ENCODE results near the gene ZNF500.

The ZNF500 gene

DNA sequence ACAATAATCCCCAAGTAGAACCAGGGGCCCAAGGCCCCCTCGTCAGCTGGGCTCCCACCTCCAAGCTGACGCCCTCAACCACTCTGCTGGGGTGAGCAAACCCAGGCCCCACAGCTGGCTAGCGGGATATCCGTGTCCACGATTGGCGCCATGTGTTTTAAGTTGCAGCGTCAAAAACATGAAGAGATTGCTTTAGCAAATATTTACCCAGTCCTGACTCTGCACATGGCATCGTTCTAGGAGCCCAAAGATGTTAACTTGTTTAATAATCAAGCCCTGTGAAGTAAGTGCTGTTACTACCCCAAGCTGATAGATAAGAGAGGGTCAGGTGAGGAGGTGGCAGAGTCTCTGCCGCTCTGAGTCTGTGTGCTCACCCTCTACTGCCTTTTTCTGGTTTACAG, 21.5 kb upstream of the ZNF500 start:
- Histone ChIP-seq H3K36me3 (replicated peaks; ENCODE audit: insufficient read depth, low read length) (no peaks in the 10 kb centered on the region), H3K9me2 (replicated peaks; ENCODE audit: insufficient read depth, low read length) (no peaks in the 10 kb centered on the region), H3K4me3 (ENCODE audit: low read length) (no peak overlapping the region), H4K20me1 (ENCODE audit: insufficient read depth, low read length) (no peaks in the 10 kb centered on the region), H3K27ac (ENCODE audit: low read length) (no peak overlapping the region), H2AFZ (ENCODE audit: low read length) (no peak overlapping the region), H3K4me2 (ENCODE audit: low read depth, low read length) (no peak overlapping the region), H3K4me1 (ENCODE audit: low read length) (no peaks in the 10 kb centered on the region), H3K9ac (ENCODE audit: low read length) (no peak overlapping the region), H3K9me3 (replicated peaks; ENCODE audit: insufficient read depth, low read length) (no peaks in the 10 kb centered on the region), H3K79me2 (ENCODE audit: low read length) (no peaks in the 10 kb centered on the region), H3K27me3 (replicated peaks; ENCODE audit: insufficient read depth, low read length) (no peaks in the 10 kb centered on the region), H3F3A (ENCODE audit: insufficient read depth, low read length) (no peaks in the 10 kb centered on the region)
- no peak for DNase-seq
- TF ChIP-seq EZH2 (optimal IDR thresholded peaks at IDR 0.05; ENCODE audit: low read depth, low read length) = no peak
- no peak for TF ChIP-seq EZH2phosphoT487 (IDR thresholded peaks at IDR 0.05; ENCODE audit: low read length)
- TF ChIP-seq CTCF (IDR thresholded peaks at IDR 0.05; ENCODE audit: low read length) = no peak

GRCh38 chr16:4787627-4788482, 20.9 kb upstream of the ZNF500 start, which contains the start of gene SEPTIN12:
TSS of gene SEPTIN12 (minus strand) at chr16:4788345. CDS start at chr16:4787645, 700 bp downstream.
- H3K27me3 ChIP-seq (replicated peaks; ENCODE audit: insufficient read depth, low read length) = no peaks in the 10 kb centered on the region
- no peaks in the 10 kb centered on the region for H3K9me2 ChIP-seq (replicated peaks; ENCODE audit: insufficient read depth, low read length)
- no peaks in the 10 kb centered on the region for H3K79me2 ChIP-seq (ENCODE audit: low read length)
- H3K9me3 ChIP-seq (replicated peaks; ENCODE audit: insufficient read depth, low read length) = no peaks in the 10 kb centered on the region
- no peak within 1 kb of the TSS for H3K9ac ChIP-seq (ENCODE audit: low read length)
- H3K27ac ChIP-seq (ENCODE audit: low read length) = no peak within 1 kb of the TSS
- DNase-seq = no peak
- no peaks in the 10 kb centered on the region for H3K36me3 ChIP-seq (replicated peaks; ENCODE audit: insufficient read depth, low read length)
- H4K20me1 ChIP-seq (ENCODE audit: insufficient read depth, low read length) = no peaks in the 10 kb centered on the region
- H3K4me3 ChIP-seq (ENCODE audit: low read length) = no peak within 1 kb of the TSS
- H3K4me1 ChIP-seq (ENCODE audit: low read length) = no peaks in the 10 kb centered on the region
- H2AFZ ChIP-seq (ENCODE audit: low read length) = no peak within 1 kb of the TSS
- TF ChIP-seq EZH2 (optimal IDR thresholded peaks at IDR 0.05; ENCODE audit: low read depth, low read length) = no peak
- TF ChIP-seq EZH2phosphoT487 (IDR thresholded peaks at IDR 0.05; ENCODE audit: low read length) = no peak
- no peak for TF ChIP-seq CTCF (IDR thresholded peaks at IDR 0.05; ENCODE audit: low read length)
- no peak within 1 kb of the TSS for H3K4me2 ChIP-seq (ENCODE audit: low read depth, low read length)
- H3F3A ChIP-seq (ENCODE audit: insufficient read depth, low read length) = no peaks in the 10 kb centered on the region

- Histone ChIP-seq H3K27ac (ENCODE audit: low read length) (no peak overlapping the region), H3K4me2 (ENCODE audit: low read depth, low read length) (no peak overlapping the region), H3K4me3 (ENCODE audit: low read length) (no peak overlapping the region), H3K4me1 (ENCODE audit: low read length) (no peaks in the 10 kb centered on the region), H3K9ac (ENCODE audit: low read length) (no peak overlapping the region), H2AFZ (ENCODE audit: low read length) (no peak overlapping the region), H3K9me3 (replicated peaks; ENCODE audit: insufficient read depth, low read length) (no peaks in the 10 kb centered on the region), H4K20me1 (ENCODE audit: insufficient read depth, low read length) (no peaks in the 10 kb centered on the region), H3F3A (ENCODE audit: insufficient read depth, low read length) (no peaks in the 10 kb centered on the region), H3K36me3 (replicated peaks; ENCODE audit: insufficient read depth, low read length) (no peaks in the 10 kb centered on the region), H3K79me2 (ENCODE audit: low read length) (no peaks in the 10 kb centered on the region), H3K27me3 (replicated peaks; ENCODE audit: insufficient read depth, low read length) (no peaks in the 10 kb centered on the region), H3K9me2 (replicated peaks; ENCODE audit: insufficient read depth, low read length) (no peaks in the 10 kb centered on the region)
- no peak for TF ChIP-seq EZH2 (optimal IDR thresholded peaks at IDR 0.05; ENCODE audit: low read depth, low read length)
- no peak for TF ChIP-seq EZH2phosphoT487 (IDR thresholded peaks at IDR 0.05; ENCODE audit: low read length)
- no peak for TF ChIP-seq CTCF (IDR thresholded peaks at IDR 0.05; ENCODE audit: low read length)
- DNase-seq = no peak
These were observed 20.1 kb upstream of the ZNF500 start for GRCh38 chr16:4787068-4787467.

All from MM.1S (cell line).